NCI-H82 treated with DMSO at 0.1 percent for 48 hours (cell line): ENCODE data around the gene EDDM13.
A peak's percentile ranks its signal among the peaks of the same experiment; 100 is the strongest.
"Not testable (repeated sequence)": the region's sequence is repeated elsewhere in the genome, so short reads cannot be mapped to it uniquely, and the experiment has no call there.

Source experiments
- DNase-seq: peaks from one replicate; lab custom pipeline; 2025; ENCODE audit not compliant: unreplicated experiment; lab: John Stamatoyannopoulos, UW

The EDDM13 gene

DNA sequence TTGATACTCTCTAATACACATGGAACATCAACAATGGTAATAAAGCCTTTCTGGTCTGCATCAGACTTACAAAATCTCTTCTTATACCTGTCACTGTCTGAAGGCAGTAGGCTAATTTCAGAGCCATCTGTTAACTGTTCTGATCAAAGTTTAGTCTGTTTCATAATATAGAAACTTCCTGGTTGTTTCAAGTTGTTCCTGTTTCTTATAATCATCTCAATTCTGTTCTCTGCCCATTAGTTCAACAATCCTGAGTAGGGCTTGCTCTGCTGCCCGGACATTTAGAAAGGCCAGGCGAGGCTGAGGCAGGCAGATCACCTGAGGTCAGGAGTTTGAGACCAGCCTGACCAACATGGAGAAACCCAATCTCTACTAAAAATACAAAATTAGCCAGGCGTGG, 47.4 kb downstream of the EDDM13 start:
- no peak for DNase-seq

DNA sequence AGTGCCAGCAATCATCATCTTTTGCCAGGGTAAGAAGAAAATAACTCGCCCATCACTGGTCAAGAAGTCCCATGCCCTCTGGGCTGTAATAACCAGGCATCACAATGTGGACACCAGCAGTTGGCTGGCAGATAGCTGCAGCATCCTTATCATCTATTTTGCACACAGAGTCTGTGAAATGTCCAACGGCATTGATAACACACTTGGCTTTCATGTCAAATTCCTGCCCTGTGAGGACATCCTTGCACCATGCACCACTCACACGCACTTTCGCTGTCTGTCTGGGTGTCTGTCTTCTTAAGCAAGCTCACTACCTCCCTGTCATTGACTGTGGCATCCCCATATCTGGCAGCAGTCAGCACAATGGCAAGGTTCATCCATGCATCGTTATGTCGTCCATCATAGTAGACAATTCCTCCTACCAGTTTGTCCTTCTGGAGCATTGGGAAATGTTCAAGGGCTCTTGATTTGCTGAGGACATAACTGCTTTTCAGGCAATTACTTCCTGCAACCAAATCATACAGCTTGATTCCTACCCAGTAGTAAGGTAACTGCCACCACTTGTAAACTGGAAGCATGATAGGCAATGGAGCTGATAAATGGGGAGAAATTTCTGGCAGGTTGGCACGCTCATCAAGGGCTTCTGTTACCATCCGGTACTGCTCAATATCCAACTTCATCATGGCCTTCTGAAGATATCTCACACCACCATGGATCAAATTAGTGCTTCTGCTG, 48.9 kb downstream of the EDDM13 start:
- no peak for DNase-seq

DNA sequence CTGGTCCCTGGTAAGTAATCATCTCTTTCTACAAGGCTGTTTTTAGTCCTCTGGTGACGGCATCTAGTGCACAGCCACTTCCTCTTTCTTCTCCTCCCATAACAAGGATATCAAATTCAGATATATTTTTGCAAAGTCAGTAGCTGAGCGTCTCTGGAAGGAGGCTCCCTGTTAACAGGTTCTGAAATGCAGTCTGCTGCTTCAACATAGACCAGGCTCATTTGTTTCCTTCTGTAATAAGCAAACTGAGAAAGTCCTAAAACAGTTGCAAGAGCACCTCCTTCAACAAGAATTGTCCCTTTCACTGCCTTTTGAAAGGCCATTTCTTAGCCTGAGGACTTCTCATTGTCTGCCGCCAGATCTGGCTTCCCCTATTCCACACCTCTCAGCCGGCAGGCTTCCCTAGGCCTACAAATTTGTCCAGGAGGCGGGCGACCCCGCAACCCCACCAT, 49.5 kb downstream of the EDDM13 start:
- no peak for DNase-seq

DNA sequence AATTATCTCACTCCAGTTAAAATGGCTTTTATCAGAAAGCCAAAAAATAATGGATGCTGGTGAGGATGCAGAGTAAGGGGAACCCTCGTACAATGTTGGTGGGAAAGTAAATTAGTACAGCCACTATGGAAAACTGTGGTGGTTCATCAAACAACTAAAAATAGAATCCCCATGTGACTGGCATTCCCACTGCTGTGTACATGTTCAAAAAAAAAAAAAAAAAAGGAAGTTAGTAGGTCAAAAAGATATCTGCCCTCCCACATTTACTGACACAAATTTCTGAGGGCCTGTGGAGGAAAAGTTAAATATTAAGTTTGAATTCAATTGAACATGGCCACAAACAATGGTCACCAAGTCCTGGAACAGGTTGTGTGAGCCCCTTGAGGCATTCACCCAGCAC, 51.9 kb downstream of the EDDM13 start:
- no peak for DNase-seq

DNA sequence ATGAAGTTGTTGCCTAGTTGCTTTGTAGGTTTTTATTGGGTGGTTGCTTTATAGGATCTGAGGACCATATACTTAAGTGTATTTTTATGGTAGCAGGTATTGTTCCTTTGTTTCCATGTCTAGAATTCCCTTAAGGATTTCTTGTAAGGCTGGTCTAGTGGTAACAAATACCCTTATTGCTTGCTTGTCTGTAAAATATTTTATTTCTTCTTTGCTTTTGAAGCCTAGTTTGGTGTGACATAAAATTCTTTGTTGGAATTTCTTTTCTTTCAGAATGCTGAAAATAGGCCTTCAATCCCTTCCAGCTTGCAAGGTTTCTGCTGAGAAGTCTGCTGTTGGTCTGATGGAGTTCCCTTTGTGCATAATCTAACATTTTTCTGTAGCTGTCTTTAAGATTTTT, 60.1 kb downstream of the EDDM13 start:
- DNase-seq = no peak

DNA sequence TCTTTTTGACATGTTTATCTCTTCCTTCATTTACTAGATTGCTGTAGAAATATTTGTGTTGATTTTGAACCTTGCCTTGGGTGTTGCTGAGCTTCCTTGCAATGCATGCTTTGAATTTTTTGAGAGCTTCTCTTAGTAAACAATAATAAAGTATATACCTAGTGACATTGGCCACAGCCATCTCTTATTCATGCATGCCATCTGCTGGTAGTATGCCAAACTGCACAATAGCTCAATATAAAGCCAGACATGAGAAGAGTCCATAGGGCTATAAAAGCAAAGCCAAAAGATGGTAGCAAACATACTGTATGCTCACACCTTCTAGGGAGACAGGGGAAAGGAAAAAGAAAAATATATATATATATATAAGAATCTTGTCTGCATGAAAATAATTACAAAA, 61.0 kb downstream of the EDDM13 start:
- peak; percentile 10 for DNase-seq

DNA sequence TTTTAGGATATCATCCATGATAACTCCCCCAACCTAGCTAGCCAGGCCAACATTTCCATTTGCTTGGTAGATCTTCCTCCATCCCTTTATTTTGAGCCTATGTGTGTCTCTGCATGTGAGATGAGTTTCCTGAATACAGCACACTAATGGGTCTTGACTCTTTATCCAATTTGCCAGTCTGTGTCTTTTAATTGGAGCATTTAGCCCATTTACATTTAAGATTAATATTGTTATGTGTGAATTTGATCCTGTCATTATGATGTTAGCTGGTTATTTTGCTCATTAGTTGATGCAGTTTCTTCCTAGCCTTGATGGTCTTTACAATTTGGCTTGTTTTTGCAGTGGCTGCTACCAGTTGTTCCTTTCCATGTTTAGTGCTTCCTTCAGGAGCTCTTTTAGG, 62.8 kb downstream of the EDDM13 start:
- DNase-seq = not testable (repeated sequence)

DNA sequence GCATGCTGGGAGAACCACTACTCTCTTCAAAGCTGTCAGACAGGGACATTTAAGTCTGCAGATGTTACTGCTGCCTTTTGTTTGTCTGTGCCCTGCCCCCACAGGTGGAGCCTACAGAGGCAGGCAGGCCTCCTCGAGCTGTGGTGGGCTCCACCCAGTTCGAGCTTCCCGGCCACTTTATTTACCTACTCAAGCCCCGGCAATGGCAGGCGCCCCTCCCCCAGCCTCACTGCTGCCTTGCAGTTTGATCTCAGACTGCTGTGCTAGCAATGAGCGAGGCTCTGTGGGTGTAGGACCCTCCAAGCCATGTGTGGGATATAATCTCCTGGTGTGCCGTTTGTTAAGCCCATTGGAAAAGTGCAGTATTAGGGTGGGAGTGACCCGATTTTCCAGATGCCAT, 64.5 kb downstream of the EDDM13 start:
- not testable (repeated sequence) for DNase-seq

DNA sequence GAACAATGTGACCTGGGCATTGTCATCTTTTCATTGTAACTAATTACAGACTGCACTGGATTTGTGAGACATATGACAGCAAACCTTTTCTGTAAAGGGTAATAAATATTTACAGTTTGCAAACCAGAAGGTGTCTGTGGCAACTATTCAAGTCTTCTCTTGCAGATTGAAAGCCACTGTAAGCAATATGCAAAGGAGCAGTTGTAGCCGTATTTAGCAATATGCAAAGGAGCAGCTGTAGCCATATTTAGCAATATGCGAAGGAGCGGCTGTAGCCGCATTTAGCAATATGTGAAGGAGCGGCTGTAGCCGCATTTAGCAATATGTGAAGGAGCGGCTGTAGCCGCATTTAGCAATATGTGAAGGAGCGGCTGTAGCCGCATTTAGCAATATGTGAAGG, 66.5 kb downstream of the EDDM13 start:
- DNase-seq = not testable (repeated sequence)

DNA sequence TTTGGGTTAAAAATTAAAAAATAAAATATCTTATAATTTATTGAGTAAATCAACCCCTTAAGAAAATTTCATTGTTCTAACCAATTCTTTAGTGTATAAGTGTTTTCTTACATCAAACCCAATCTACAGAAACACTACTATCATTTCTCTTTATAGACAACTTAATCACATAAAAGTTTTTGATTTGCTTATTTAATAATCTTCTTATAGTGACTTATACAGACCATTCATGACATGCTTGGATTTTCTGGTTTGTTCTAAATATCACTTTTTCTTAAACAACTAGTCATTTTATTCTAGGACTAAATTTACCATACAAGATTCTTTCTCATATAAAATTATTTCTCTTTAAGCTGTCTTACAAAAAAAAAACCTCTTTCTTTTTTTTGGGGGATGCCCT, 69.4 kb downstream of the EDDM13 start:
- DNase-seq = no peak

DNA sequence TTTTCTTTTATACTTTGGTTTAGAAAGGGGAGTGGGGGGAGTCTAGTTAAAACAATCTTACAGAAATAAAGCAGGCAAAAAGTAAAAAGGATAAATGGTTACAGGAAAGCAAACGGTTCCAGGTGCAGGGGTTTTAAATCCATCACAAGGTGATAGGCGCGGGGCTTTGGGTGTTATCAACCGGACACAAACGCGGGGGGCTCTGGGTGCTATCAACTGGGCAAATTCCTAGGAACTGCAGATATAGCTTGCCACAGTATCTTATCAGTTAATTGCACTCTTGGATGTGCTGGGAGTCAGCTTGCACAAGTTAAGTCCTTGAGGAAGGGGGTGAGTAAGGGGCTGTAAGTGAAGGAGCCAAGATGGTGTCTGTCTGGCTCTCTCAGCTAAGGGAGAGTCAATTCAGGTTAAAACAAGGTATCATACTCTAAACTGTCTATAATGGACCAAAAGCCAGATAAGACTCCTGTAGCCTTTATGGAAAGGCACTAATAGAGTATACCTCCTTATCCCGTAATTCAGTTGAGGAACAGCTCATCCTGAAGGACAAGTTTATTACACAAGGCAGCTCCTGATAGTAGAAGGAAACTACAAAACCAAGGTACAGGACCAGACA, 74.7 kb downstream of the EDDM13 start:
- DNase-seq = no peak

DNA sequence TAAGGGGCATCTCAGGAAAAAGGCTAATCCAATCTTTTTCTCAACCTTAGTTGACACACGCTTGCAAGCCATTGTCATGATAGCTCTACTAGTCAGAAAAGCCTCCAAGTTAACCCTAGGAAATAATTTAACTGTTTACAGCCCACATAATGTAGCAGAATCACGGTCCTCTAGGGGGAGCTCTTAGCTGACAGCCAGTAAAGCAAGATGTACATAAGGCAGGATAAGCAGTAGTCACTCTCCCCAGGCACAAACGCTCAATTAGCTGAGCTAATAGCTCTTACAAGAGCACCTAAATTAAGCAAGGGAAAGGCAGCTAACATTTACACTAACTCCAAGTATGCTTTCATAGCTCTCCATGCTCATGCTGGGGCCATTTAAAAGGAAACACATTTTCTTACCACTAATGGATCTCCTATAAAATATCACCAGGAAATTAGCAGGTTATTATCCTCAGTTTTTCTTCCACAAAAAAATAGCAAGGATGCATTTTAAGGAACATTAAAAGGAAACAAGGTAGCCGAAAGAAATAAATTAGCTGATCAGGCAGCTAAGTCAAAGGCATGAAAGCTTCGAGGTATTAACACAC, 75.8 kb downstream of the EDDM13 start:
- peak; percentile 7 for DNase-seq

DNA sequence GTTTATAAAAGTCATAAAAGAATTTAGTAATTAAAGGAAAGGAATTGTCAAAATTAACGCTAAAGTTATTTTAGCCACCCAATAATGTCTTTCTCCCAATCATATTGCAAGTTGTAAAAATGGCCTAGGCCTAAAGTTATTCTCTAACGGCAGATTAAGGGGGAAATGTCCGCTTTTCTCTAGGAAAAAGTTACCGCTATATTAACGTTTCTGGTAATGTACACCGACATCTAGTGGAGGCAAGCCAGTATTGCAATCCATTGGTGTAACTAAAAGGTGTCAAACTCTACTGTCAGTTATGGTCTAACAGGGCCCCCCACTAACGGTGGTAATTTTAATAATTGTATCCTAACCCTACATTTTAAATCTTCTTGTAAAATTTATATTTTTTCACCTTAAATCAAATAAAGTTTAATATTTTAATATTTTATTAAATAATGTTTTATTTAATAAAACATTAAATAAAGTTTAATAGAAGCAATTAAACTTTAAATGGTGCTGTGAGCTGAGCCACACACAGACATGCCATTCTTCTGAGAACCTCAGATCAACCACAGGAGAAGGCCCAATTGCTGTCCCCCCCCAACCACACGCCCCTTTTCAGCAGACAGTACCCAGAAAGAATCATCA, 78.0 kb downstream of the EDDM13 start:
- peak; percentile 8 for DNase-seq

DNA sequence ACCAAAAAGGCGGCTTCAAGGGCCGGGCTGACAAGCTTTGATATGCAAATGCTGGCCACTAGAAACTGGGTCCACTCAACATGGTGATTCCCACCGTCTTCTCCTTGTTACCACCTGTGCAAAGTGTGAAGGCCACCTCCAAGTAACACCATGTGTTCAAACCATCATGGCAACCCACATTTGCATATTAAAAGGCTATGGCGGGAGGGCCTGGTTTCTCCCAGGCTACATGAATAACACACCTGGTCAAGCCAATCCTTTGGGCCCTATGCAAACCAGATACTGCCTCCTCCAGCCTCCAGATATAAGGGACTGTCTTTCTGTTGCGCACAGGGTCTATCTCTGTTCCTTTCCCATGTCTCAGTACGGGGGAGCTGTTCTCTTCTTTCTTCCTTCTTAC, 78.7 kb downstream of the EDDM13 start:
- DNase-seq = no peak

DNA sequence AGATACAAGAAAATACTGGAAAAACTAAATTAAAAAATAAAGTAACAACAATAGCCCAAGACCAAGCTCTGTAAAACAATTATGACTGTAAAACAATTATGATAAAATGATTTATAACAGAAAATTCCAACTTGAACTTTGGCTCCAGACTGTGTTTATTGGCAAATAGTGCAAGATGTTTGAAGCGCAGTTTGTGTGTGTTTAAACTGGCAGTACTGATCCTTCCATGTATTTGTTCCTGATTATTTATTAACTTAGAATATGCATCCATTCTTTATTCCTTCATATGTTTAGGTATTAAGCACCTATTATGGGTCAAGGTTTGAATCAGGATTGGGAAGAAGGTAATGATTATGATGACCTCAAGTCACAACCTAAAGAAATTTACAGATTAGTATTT, 83.0 kb downstream of the EDDM13 start:
- DNase-seq = no peak

DNA sequence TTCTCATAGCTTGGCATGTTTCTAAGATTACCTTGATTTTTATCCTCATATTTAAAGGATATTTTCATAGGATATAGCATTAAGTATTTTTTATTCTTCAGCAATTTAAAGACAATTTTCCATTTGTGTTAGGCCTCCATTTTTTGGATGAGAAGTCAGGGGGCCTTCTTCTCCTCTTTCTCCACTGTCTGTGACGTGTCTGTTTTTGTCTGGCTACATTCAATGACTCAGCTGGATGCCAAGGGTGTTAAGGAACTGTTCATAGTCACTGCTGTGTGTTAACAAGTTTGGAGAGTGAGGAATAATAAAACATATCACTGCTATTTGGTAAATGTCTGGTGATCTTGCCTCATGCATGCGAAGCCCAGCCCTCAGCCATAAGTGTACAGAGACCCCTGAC, 84.4 kb downstream of the EDDM13 start:
- DNase-seq = no peak
